Spleen (tissue), 7 donors: ENCODE results near the gene MISP.
"Not testable (repeated sequence)": the region's sequence is repeated elsewhere in the genome, so short reads cannot be mapped to it uniquely, and the experiment has no call there.

ENCODE experiments used
- POLR2AphosphoS5 ChIP-seq, 3 donors: sonication (generic); formaldehyde crosslinking; IDR thresholded peaks; one replicate each; pipeline ENCODE4 v1.5.1; 2017; ENCODE audit warnings: antibody characterized with exemption in 3 of 3
- TF ChIP-seq, protein P1 (sequence below), 11 experiments: fragments of 200-600 bp in 7 of 11; fragments of 450-650 bp in 4 of 11; sonication (generic) in 4 of 11; IDR thresholded peaks in 8 of 11; conservative IDR thresholded peaks in 3 of 11; 1 replicate in 7 of 11; 2 replicates in 4 of 11; pipeline versions ENCODE4 v1.4.0 to v1.8.0; 2016 to 2021; ENCODE audit warnings: antibody characterized with exemption in 11 of 11, inconsistent platforms in 4 of 11, mild to moderate bottlenecking in 1 of 11
- donor health status: DM: no; HTN: no; CAD: no; lungs with moderate emphysema.
- donor health status: DM: no; HTN: no; CAD: no.
- donor health status: DM: no; HTN: no; CAD: no.

GRCh38 chr19:740816-741505 lies 10.0 kb upstream of the MISP start:
- TF ChIP-seq, protein P1, sequence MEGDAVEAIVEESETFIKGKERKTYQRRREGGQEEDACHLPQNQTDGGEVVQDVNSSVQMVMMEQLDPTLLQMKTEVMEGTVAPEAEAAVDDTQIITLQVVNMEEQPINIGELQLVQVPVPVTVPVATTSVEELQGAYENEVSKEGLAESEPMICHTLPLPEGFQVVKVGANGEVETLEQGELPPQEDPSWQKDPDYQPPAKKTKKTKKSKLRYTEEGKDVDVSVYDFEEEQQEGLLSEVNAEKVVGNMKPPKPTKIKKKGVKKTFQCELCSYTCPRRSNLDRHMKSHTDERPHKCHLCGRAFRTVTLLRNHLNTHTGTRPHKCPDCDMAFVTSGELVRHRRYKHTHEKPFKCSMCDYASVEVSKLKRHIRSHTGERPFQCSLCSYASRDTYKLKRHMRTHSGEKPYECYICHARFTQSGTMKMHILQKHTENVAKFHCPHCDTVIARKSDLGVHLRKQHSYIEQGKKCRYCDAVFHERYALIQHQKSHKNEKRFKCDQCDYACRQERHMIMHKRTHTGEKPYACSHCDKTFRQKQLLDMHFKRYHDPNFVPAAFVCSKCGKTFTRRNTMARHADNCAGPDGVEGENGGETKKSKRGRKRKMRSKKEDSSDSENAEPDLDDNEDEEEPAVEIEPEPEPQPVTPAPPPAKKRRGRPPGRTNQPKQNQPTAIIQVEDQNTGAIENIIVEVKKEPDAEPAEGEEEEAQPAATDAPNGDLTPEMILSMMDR (IDR thresholded peaks at IDR 0.05 in 8 of 11, conservative IDR thresholded peaks at IDR 0.05 in 3 of 11): not testable (repeated sequence)
- not testable (repeated sequence) for TF ChIP-seq POLR2AphosphoS5 (IDR thresholded peaks at IDR 0.05)
